HL-60 (cell line): ENCODE measurements around the gene NINJ2.
A peak's percentile ranks its signal among the peaks of the same experiment; 100 is the strongest.

Experiments used
- DNase-seq, 2 experiments: peaks; one replicate each; pipeline ENCODE4 v3.0.0-alpha.2; 2010 to 2020; ENCODE audit warnings: low read depth in 1 of 2, low spot score in 1 of 2
- H3K27ac ChIP-seq: fragments of 250-450 bp; sonication (Bioruptor Pico); replicated peaks from 2 replicates; pipeline ENCODE4 v1.5.1; 2020; ENCODE audit warnings: mild to moderate bottlenecking, moderate library complexity
- H3K27me3 ChIP-seq: fragments of 250-450 bp; sonication (Bioruptor Pico); 2 replicates; pipeline ENCODE4 v1.5.1; 2021; ENCODE audit warnings: mild to moderate bottlenecking, moderate library complexity; ENCODE audit not compliant: insufficient read depth, poor library complexity, severe bottlenecking
- H3K4me3 ChIP-seq: replicated peaks from 2 replicates; pipeline ENCODE4 v1.5.1; 2011; ENCODE audit warnings: mild to moderate bottlenecking, control low read depth, low read length; ENCODE audit not compliant: insufficient read depth
- GABPA ChIP-seq: IDR thresholded peaks from 2 replicates; pipeline ENCODE4 v1.6.1; 2012; ENCODE audit warnings: low read depth
- POLR2AphosphoS5 ChIP-seq: IDR thresholded peaks from 2 replicates; pipeline ENCODE4 v1.6.1; 2012; ENCODE audit warnings: low read depth
- SPI1 ChIP-seq: IDR thresholded peaks from 2 replicates; pipeline ENCODE4 v1.6.1; 2012; ENCODE audit warnings: low read depth, mild to moderate bottlenecking, borderline replicate concordance
- TF ChIP-seq, protein P1 (sequence below): IDR thresholded peaks from one replicate; pipeline ENCODE4 v1.5.1; 2011; ENCODE audit warnings: low read length, control low read depth, inconsistent platforms; ENCODE audit not compliant: insufficient read depth
- TF ChIP-seq, protein P2 (sequence below): IDR thresholded peaks from 2 replicates; pipeline ENCODE4 v1.6.1; 2012; ENCODE audit warnings: low read depth; ENCODE audit not compliant: insufficient replicate concordance

NINJ2 gene

DNA sequence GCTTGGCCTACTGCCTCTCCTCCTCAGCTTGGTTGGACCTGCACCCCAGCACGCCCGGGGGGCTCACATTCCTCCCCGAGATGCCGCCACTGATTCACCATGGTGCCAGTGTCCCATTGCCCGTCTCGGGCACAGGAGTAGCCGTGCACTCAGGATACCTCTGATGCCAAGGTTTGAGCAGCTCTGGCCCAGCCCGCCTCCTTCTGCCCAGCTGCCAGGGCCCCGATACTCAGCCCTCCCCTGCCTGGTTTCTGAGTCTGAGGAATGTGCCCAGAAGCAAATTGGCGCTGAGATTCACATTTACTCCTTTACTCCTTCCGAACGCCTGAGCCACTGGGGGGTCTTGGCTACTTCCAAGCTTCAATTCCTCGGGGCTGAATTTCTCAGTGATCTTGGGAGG is 63.5 kb downstream of the NINJ2 start:
- Histone ChIP-seq H3K27me3 (no peaks in the 10 kb centered on the region), H3K4me3 (no peak overlapping the region)
- no peak for DNase-seq

DNA sequence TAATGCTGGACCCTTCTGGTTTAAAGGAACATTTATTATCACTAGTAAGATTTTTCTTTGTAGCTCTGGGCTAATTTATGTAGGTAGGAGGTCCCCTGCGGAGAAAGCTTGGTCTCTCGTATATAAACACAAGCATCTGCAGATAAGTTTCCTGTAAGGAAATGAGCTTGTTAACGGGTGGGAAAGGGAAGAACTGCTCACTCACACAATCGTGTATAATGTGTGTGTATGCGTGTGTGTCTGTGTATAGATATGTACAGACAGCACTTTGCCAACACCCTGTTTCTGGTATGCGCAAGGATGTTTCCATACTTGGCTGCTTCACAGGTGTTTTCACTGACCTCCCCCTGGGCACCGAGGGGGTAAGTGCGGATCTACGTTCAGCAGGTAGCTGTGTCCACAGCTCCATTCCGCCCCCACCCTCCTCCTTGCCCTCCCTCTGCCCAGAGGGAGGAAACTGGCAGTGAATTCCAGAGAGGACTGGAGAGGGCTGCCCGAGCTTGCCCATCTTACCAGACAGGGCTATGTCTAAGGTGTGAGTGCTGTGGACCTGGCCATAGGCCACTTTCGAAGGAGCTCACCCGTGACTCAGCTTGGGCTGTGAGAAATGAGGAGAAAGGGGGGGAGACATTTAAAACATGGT is 65.2 kb downstream of the NINJ2 start:
- TF ChIP-seq SPI1 (no peak), GABPA (no peak), POLR2AphosphoS5 (no peak)
- TF ChIP-seq, protein P1, sequence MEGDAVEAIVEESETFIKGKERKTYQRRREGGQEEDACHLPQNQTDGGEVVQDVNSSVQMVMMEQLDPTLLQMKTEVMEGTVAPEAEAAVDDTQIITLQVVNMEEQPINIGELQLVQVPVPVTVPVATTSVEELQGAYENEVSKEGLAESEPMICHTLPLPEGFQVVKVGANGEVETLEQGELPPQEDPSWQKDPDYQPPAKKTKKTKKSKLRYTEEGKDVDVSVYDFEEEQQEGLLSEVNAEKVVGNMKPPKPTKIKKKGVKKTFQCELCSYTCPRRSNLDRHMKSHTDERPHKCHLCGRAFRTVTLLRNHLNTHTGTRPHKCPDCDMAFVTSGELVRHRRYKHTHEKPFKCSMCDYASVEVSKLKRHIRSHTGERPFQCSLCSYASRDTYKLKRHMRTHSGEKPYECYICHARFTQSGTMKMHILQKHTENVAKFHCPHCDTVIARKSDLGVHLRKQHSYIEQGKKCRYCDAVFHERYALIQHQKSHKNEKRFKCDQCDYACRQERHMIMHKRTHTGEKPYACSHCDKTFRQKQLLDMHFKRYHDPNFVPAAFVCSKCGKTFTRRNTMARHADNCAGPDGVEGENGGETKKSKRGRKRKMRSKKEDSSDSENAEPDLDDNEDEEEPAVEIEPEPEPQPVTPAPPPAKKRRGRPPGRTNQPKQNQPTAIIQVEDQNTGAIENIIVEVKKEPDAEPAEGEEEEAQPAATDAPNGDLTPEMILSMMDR, result no peak
- TF ChIP-seq, protein P2, sequence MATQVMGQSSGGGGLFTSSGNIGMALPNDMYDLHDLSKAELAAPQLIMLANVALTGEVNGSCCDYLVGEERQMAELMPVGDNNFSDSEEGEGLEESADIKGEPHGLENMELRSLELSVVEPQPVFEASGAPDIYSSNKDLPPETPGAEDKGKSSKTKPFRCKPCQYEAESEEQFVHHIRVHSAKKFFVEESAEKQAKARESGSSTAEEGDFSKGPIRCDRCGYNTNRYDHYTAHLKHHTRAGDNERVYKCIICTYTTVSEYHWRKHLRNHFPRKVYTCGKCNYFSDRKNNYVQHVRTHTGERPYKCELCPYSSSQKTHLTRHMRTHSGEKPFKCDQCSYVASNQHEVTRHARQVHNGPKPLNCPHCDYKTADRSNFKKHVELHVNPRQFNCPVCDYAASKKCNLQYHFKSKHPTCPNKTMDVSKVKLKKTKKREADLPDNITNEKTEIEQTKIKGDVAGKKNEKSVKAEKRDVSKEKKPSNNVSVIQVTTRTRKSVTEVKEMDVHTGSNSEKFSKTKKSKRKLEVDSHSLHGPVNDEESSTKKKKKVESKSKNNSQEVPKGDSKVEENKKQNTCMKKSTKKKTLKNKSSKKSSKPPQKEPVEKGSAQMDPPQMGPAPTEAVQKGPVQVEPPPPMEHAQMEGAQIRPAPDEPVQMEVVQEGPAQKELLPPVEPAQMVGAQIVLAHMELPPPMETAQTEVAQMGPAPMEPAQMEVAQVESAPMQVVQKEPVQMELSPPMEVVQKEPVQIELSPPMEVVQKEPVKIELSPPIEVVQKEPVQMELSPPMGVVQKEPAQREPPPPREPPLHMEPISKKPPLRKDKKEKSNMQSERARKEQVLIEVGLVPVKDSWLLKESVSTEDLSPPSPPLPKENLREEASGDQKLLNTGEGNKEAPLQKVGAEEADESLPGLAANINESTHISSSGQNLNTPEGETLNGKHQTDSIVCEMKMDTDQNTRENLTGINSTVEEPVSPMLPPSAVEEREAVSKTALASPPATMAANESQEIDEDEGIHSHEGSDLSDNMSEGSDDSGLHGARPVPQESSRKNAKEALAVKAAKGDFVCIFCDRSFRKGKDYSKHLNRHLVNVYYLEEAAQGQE, result no peak
- Histone ChIP-seq H3K27ac (no peak overlapping the region), H3K4me3 (no peak overlapping the region), H3K27me3 (no peaks in the 10 kb centered on the region)
- no peak for DNase-seq

More for the DNA sequence above, 63.5 kb downstream of the NINJ2 start:
- TF ChIP-seq, protein P1, result no peak
- no peak for TF ChIP-seq GABPA
- no peak for TF ChIP-seq POLR2AphosphoS5
- TF ChIP-seq, protein P2, result no peak
- no peak overlapping the region for H3K27ac ChIP-seq

DNA sequence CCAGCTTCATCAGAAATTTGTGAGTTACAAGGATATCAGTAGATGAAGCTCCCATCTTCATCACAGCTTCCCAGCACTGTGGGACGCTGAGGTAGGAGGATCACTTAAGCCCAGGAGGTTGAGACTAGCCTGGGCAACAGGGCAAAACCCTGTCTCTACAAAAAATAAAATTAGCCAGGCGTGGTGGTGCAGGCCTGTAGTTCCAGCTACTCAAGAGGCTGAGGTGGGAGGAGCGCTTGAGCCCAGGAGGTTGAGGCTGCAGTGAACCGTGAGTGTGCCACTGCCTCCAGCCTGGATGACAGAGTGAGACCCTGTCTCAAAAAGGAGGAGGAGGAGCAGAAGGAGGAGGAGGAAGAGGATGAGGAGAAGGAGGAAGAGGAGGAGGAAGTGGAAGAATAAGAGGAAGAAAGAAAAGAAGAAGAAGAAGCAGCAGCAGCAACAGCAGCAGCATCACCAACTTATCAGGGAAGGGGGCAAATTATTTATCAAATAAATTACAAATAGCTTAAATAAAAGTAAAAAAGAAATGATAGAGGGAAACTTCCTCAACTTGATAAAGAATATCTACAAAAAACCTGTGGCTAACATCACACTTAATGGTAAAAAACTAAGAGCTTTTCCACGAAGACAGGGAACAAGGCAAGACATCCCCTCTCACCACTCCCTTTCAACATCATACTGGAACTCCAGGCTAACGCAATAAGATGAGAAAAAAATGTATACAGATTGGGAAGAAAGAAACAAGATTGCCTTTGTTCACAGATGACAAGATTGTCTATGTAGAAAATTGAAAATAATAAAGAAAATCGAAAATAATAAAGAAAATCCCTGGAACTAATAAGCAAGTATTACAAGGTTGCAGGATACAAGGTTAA is 69.6 kb downstream of the NINJ2 start:
- H3K27ac ChIP-seq, result no peak overlapping the region
- no peak for DNase-seq
- TF ChIP-seq GABPA (no peak), SPI1 (peak; percentile 74; the same call in 1 of the 2 replicates), POLR2AphosphoS5 (no peak)
- TF ChIP-seq, protein P1, result no peak
- TF ChIP-seq, protein P2, result no peak
- no peak overlapping the region for H3K4me3 ChIP-seq
- no peaks in the 10 kb centered on the region for H3K27me3 ChIP-seq
